Stomach (tissue), 4 donors: Measurements from ENCODE around the gene SLC4A4.

ENCODE experiments used
- POLR2AphosphoS5 ChIP-seq, 3 donors: sonication (generic); formaldehyde crosslinking; IDR thresholded peaks; one replicate each; pipeline ENCODE4 v1.6.1; 2016; ENCODE audit warnings: antibody characterized with exemption in 3 of 3
- TF ChIP-seq, protein P1 (sequence below), 7 experiments: fragments of 450-650 bp in 4 of 7; fragments of 200-600 bp in 3 of 7; sonication (generic) in 3 of 7; IDR thresholded peaks; one replicate each; pipeline ENCODE4 v1.5.1; 2016 to 2019; ENCODE audit warnings: antibody characterized with exemption in 7 of 7, control low read depth in 2 of 7, mild to moderate bottlenecking in 1 of 7

DNA sequence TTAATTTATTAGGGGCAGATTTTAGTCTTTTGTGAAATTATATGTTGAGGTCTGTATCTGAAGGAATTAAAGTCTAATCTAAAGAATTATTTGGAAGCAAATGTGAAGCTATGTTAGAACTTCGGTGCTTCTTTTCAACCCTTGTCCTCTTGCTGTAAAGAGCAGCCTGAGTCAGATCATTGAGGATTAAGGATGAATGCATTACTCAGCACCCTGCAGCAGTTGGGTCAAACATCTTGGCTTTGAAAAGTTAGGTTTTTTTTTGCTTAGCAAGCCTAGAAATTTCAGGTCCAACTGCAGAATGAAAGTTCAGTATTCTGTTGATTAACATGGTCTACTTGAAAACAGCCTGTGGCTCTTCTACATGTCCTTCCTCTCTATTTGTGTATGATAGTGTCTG is 57.6 kb downstream of the SLC4A4 start:
- TF ChIP-seq, protein P1, sequence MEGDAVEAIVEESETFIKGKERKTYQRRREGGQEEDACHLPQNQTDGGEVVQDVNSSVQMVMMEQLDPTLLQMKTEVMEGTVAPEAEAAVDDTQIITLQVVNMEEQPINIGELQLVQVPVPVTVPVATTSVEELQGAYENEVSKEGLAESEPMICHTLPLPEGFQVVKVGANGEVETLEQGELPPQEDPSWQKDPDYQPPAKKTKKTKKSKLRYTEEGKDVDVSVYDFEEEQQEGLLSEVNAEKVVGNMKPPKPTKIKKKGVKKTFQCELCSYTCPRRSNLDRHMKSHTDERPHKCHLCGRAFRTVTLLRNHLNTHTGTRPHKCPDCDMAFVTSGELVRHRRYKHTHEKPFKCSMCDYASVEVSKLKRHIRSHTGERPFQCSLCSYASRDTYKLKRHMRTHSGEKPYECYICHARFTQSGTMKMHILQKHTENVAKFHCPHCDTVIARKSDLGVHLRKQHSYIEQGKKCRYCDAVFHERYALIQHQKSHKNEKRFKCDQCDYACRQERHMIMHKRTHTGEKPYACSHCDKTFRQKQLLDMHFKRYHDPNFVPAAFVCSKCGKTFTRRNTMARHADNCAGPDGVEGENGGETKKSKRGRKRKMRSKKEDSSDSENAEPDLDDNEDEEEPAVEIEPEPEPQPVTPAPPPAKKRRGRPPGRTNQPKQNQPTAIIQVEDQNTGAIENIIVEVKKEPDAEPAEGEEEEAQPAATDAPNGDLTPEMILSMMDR (IDR thresholded peaks at IDR 0.05) = no peak
- no peak for TF ChIP-seq POLR2AphosphoS5 (IDR thresholded peaks at IDR 0.05)
